ENCODE measurements around the gene RNF40. TPM values are rescaled to one million over a fixed set of nuclear protein-coding genes. Genes with fewer than 3 reads are reported as not detected.

RNF40 gene
- total RNA-seq, 1 donor from 2014 or later: 48.4 TPM

- no peak for DNase-seq
These were observed 1.0 kb downstream of the RNF40 start for GRCh38 chr16:30762991-30763725.

- DNase-seq: no peak
These were observed 2.0 kb downstream of the RNF40 start for GRCh38 chr16:30764086-30764485.

GRCh38 chr16:30764816-30765465, 2.8 kb downstream of the RNF40 start:
- no peak for DNase-seq

- DNase-seq: no peak
These were observed 4.2 kb downstream of the RNF40 start for GRCh38 chr16:30766206-30766932.

GRCh38 chr16:30766933-30767284, 4.8 kb downstream of the RNF40 start:
- no peak for DNase-seq

- no peak for DNase-seq
These were observed 5.8 kb downstream of the RNF40 start for GRCh38 chr16:30767767-30768465.

GRCh38 chr16:30768583-30769181, 6.6 kb downstream of the RNF40 start:
- no peak for DNase-seq

GRCh38 chr16:30769379-30770089, 7.4 kb downstream of the RNF40 start:
- DNase-seq: no peak

- DNase-seq: no peak
These were observed 9.6 kb downstream of the RNF40 start for GRCh38 chr16:30771726-30772125.

GRCh38 chr16:30773826-30774225, 11.7 kb downstream of the RNF40 start:
- no peak for DNase-seq

GRCh38 chr16:30774367-30775130, 12.4 kb downstream of the RNF40 start:
- no peak for DNase-seq

GRCh38 chr16:30775131-30775391, 12.9 kb downstream of the RNF40 start:
- DNase-seq: no peak

- peak; percentile 57 for DNase-seq
These were observed 13.5 kb downstream of the RNF40 start for GRCh38 chr16:30775392-30776188.

- no peak for DNase-seq
These were observed 15.6 kb downstream of the RNF40 start for GRCh38 chr16:30777591-30778297.

GRCh38 chr16:30778549-30779244, 16.6 kb downstream of the RNF40 start:
- DNase-seq: no peak

GRCh38 chr16:30779596-30779995, 17.5 kb downstream of the RNF40 start:
- no peak for DNase-seq

- DNase-seq: no peak
These were observed 17.9 kb downstream of the RNF40 start for GRCh38 chr16:30780021-30780420.

- no peak for DNase-seq
These were observed 18.4 kb downstream of the RNF40 start for GRCh38 chr16:30780549-30780948.

Data from skin of body (tissue), 2 donors.